Brain microvascular endothelial cell (primary cell): ENCODE results near the gene DPP8.

ENCODE experiments used
- DNase-seq: peaks from one replicate; pipeline ENCODE4 v3.0.0-alpha.2; 2020
- H3K27ac ChIP-seq: fragments of 250-450 bp; sonication (Bioruptor Pico); 2 replicates; pipeline ENCODE4 v1.5.1; 2020; ENCODE audit warnings: mild to moderate bottlenecking, moderate library complexity
- H3K27me3 ChIP-seq: fragments of 250-450 bp; sonication (Bioruptor Pico); replicated peaks from 2 replicates; pipeline ENCODE4 v1.5.1; 2020; ENCODE audit warnings: mild to moderate bottlenecking
- H3K36me3 ChIP-seq: fragments of 250-450 bp; sonication (Bioruptor Pico); replicated peaks from 2 replicates; pipeline ENCODE4 v1.5.1; 2020; ENCODE audit warnings: mild to moderate bottlenecking
- H3K4me3 ChIP-seq: 2 replicates; pipeline ENCODE4 v1.5.1; 2011; ENCODE audit warnings: low read depth, mild to moderate bottlenecking, control low read depth, low read length, moderate library complexity
- in situ Hi-C: cut with HindIII; loops from 2 replicates; pipeline ENCODE4 v1.10.0; 2017; ENCODE audit warnings: low sequenced_read_pairs, low pct_ligation_motif_present
- TF ChIP-seq, protein P1 (sequence below): IDR thresholded peaks from 2 replicates; pipeline ENCODE4 v1.5.1; 2011; ENCODE audit warnings: low read depth, mild to moderate bottlenecking, moderate library complexity, low read length, control low read depth, inconsistent platforms; ENCODE audit errors: missing control alignments

DPP8 gene

DNA sequence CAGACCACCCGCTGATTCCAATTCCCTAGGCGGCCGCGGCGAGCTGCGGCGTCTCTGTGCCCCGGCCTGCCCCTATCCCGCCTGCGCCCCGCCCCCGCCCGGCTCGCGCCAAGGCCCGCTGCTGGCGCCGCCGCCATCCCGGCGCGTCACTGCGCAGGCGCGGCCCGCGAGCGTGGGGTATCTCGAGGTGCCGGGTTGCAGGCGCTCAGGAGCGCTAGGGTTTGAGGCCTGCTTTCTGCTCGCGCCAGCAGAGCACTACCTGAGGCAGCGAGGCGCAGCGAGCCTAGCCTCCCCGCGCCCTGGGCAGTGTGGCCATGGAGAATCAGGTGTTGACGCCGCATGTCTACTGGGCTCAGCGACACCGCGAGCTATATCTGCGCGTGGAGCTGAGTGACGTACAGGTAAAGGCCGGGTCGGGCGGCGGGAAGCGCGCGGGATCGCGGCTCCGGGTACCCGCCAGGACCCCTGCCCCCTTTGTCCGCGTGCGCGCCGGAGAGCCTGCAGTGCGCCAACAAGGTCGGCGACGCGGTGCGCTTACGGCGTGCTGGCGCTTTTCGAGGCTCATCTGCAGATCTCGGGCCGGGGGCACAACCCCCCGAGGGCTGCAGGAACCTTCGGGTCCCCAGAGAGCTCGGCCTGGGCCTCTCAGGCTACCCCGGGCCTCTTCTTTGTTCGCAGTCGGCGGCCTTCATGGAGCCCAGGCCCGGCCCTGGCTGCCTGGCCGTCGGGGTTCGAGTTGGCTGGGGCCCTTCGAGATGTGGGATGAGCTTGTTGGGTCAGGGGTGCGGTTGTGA lies 13.0 kb upstream of the DPP8 start, which contains the start of gene HACD3:
Gene HACD3 (plus strand): TSS at position 146 of the 794 bp plus-strand sequence. CDS start 169 bp downstream, at position 315.
- TF ChIP-seq, protein P1, sequence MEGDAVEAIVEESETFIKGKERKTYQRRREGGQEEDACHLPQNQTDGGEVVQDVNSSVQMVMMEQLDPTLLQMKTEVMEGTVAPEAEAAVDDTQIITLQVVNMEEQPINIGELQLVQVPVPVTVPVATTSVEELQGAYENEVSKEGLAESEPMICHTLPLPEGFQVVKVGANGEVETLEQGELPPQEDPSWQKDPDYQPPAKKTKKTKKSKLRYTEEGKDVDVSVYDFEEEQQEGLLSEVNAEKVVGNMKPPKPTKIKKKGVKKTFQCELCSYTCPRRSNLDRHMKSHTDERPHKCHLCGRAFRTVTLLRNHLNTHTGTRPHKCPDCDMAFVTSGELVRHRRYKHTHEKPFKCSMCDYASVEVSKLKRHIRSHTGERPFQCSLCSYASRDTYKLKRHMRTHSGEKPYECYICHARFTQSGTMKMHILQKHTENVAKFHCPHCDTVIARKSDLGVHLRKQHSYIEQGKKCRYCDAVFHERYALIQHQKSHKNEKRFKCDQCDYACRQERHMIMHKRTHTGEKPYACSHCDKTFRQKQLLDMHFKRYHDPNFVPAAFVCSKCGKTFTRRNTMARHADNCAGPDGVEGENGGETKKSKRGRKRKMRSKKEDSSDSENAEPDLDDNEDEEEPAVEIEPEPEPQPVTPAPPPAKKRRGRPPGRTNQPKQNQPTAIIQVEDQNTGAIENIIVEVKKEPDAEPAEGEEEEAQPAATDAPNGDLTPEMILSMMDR: no peak
- in situ Hi-C loops: no loop called here

GRCh38 chr15:65529762-65530317 lies 12.4 kb upstream of the DPP8 start:
- Histone ChIP-seq H3K27me3 (no peaks in the 10 kb centered on the region), H3K27ac (peak overlapping the region; percentile 62), H3K4me3 (peak overlapping the region; percentile 87), H3K36me3 (no peaks in the 10 kb centered on the region)
- in situ Hi-C loops: no loop called here
- DNase-seq: no peak
- TF ChIP-seq, protein P1: no peak

More for the DNA sequence above, 13.0 kb upstream of the DPP8 start, which contains the start of gene HACD3:
- Histone ChIP-seq H3K4me3 (peak within 1 kb of the TSS; percentile 87), H3K27ac (peak within 1 kb of the TSS; percentile 62), H3K27me3 (no peaks in the 10 kb centered on the region), H3K36me3 (no peaks in the 10 kb centered on the region)
- DNase-seq: peak; percentile 32

GRCh38 chr15:65528461-65529060 lies 11.1 kb upstream of the DPP8 start:
- Histone ChIP-seq H3K36me3 (no peaks in the 10 kb centered on the region), H3K27me3 (no peaks in the 10 kb centered on the region), H3K4me3 (no peak overlapping the region), H3K27ac (no peak overlapping the region)
- no peak for DNase-seq
- in situ Hi-C loops: no loop called here
- TF ChIP-seq, protein P1: no peak

GRCh38 chr15:65525622-65526021 lies 8.1 kb upstream of the DPP8 start:
- DNase-seq: peak; percentile 14
- TF ChIP-seq, protein P1: no peak
- in situ Hi-C loops: no loop called here
- no peaks in the 10 kb centered on the region for H3K27me3 ChIP-seq
- no peak overlapping the region for H3K4me3 ChIP-seq
- no peak overlapping the region for H3K27ac ChIP-seq
- H3K36me3 ChIP-seq: no peaks in the 10 kb centered on the region

DNA sequence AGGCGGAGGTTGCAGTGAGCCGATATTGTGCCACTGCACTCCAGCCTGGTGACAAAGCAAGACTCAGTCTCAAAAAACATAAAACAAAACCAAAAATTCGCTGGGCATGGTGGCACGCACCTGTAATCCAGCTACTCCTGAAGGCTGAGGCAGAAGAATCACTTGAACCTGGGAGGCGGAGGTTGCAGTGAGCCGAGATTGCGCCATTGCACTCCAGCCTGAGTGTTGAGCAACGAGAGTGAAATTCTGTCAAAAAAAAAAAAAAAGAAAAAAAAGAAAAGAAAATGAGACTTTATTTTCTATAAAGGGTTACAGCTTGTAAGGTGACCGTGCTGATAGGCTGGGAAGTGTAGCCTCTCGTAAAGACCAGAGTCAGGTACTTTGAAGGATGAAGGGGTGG lies 6.7 kb upstream of the DPP8 start:
- no peak overlapping the region for H3K27ac ChIP-seq
- no peak overlapping the region for H3K4me3 ChIP-seq
- H3K27me3 ChIP-seq: no peaks in the 10 kb centered on the region
- DNase-seq: no peak
- no peaks in the 10 kb centered on the region for H3K36me3 ChIP-seq
- in situ Hi-C loops: no loop called here
- TF ChIP-seq, protein P1: no peak
